PFSK-1 (cell line): ENCODE measurements around the gene MIXL1.

Source experiments
- REST ChIP-seq, 2 experiments: IDR thresholded peaks; 2 replicates each; pipeline versions ENCODE4 v1.6.1 to v1.8.0; 2011 to 2012; ENCODE audit warnings: low read depth in 2 of 2, low read length in 2 of 2, control low read depth in 1 of 2, inconsistent platforms in 1 of 2, mild to moderate bottlenecking in 1 of 2, moderate library complexity in 1 of 2; ENCODE audit not compliant: insufficient read depth in 1 of 2
- SIN3A ChIP-seq: IDR thresholded peaks from 2 replicates; pipeline ENCODE4 v1.6.1; 2012; ENCODE audit warnings: mild to moderate bottlenecking, low read length, moderate library complexity, borderline replicate concordance; ENCODE audit not compliant: insufficient read depth
- TAF1 ChIP-seq: IDR thresholded peaks from 2 replicates; pipeline ENCODE4 v1.6.1; 2012; ENCODE audit warnings: low read length, control low read depth, borderline replicate concordance; ENCODE audit not compliant: insufficient read depth

DNA sequence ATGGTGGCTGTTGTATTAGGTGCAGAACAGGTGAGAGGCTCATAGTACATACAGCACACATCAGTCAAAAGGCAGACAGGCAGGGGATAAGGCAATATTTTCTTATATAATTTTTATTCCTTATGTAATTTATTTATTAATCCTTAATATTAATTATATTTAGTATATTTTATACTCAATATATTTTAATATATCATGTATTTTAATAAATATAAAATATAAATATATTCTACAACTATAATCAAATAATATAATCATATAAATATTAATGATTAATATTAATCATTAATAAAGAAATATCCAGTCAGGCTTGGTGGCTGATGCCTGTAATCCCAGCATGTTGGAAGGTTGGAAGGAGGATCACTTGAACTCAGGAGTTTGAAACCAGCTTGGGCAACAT is 19.3 kb upstream of the MIXL1 start:
- TF ChIP-seq TAF1 (no peak), SIN3A (no peak), REST (IDR thresholded peaks at IDR 0.05; ENCODE audit: insufficient read depth in 1 of 2, low read depth in 2 of 2, low read length in 2 of 2) (no peak)
